Smooth muscle cell (in vitro differentiated cells): ENCODE data around the gene CDIPT. TPM values are rescaled to one million over a fixed set of nuclear protein-coding genes. Genes with fewer than 3 reads are reported as not detected.
"Not testable (repeated sequence)": the region's sequence is repeated elsewhere in the genome, so short reads cannot be mapped to it uniquely, and the experiment has no call there.

Source experiments
- DNase-seq: peaks from one replicate; lab custom pipeline; 2025; ENCODE audit not compliant: unreplicated experiment; lab: John Stamatoyannopoulos, UW
- H2AFZ ChIP-seq: fragments of 200-600 bp; sonication (generic); 2 replicates; pipeline ENCODE4 v1.6.0; 2016; ENCODE audit warnings: antibody characterized with exemption, low read depth, mild to moderate bottlenecking
- H3F3A ChIP-seq: fragments of 200-600 bp; sonication (generic); 2 replicates; pipeline ENCODE4 v1.6.0; 2017; ENCODE audit warnings: antibody characterized with exemption, low read depth
- H3K27ac ChIP-seq: fragments of 200-600 bp; sonication (generic); 2 replicates; pipeline ENCODE4 v1.5.1; 2016; ENCODE audit warnings: low read depth, mild to moderate bottlenecking
- H3K27me3 ChIP-seq: fragments of 200-600 bp; sonication (generic); 2 replicates; pipeline ENCODE4 v1.6.1; 2016; ENCODE audit warnings: low read depth, mild to moderate bottlenecking
- H3K36me3 ChIP-seq: fragments of 200-600 bp; sonication (generic); 2 replicates; pipeline ENCODE4 v1.5.1; 2016; ENCODE audit warnings: low read depth
- H3K4me1 ChIP-seq: fragments of 200-600 bp; sonication (generic); 2 replicates; pipeline ENCODE4 v1.5.1; 2016; ENCODE audit warnings: low read depth
- H3K4me2 ChIP-seq: fragments of 200-600 bp; sonication (generic); 2 replicates; pipeline ENCODE4 v1.6.0; 2016; ENCODE audit warnings: mild to moderate bottlenecking
- H3K4me3 ChIP-seq: fragments of 200-600 bp; sonication (generic); 2 replicates; pipeline ENCODE4 v1.5.1; 2016; ENCODE audit warnings: mild to moderate bottlenecking
- H3K79me2 ChIP-seq: fragments of 200-600 bp; sonication (generic); 2 replicates; pipeline ENCODE4 v1.6.0; 2016; ENCODE audit warnings: low read depth, mild to moderate bottlenecking
- H3K9ac ChIP-seq: fragments of 200-600 bp; sonication (generic); 2 replicates; pipeline ENCODE4 v1.6.0; 2016; ENCODE audit warnings: low read depth
- H3K9me3 ChIP-seq: fragments of 200-600 bp; sonication (generic); replicated peaks from 2 replicates; pipeline ENCODE4 v1.5.1; 2016; ENCODE audit warnings: low read depth
- H4K20me1 ChIP-seq: fragments of 200-600 bp; sonication (generic); 2 replicates; pipeline ENCODE4 v1.6.0; 2016; ENCODE audit warnings: low read depth
- CTCF ChIP-seq: fragments of 200-600 bp; sonication (generic); IDR thresholded peaks from 2 replicates; pipeline ENCODE4 v1.5.1; 2017; ENCODE audit warnings: borderline replicate concordance, mild to moderate bottlenecking, antibody characterized with exemption; ENCODE audit not compliant: insufficient read depth, poor library complexity, severe bottlenecking
- WGBS: methylation state at CpG from one replicate; pipeline ENCODE4 v1.1.7; 2016; ENCODE audit warnings: low lambda C conversion rate; 5-methylcytosine and 5-hydroxymethylcytosine counted together
- polyA plus RNA-seq: library from polyadenylated mRNA; unstranded; fragments of >200 nt; fragmentation: Nextera tagmentation; extraction: Ambion mirVana; gene quantifications from 2 replicates; pipeline ENCODE4 v1.2.1, GENCODE V29; 2016
- total RNA-seq: library from RNA; depleted of rRNA; stranded (reverse); fragments of >200 nt; gene quantifications from 2 replicates; pipeline ENCODE4 v1.2.3, GENCODE V29; 2014

CDIPT gene
- total and polyA plus RNA-seq, 2 experiments from 2014 or later, result 61.4 to 90.7 TPM

- Histone ChIP-seq H3F3A (no peaks in the 10 kb centered on the region), H3K79me2 (no peaks in the 10 kb centered on the region), H3K4me2 (no peak overlapping the region), H2AFZ (no peak overlapping the region), H3K27me3 (peaks cover 11% of the 10 kb centered on the region), H3K36me3 (no peaks in the 10 kb centered on the region), H3K4me3 (no peak overlapping the region), H3K27ac (no peak overlapping the region), H3K9ac (no peak overlapping the region), H3K4me1 (no peaks in the 10 kb centered on the region), H4K20me1 (no peaks in the 10 kb centered on the region), H3K9me3 (no peaks in the 10 kb centered on the region)
- no peak for DNase-seq
- WGBS, result 97% methylated on average over 16 of the region's 16 CpGs
- no peak for TF ChIP-seq CTCF
These were observed 9.0 kb upstream of the CDIPT start for GRCh38 chr16:29871822-29872546.

- not testable (repeated sequence) for H3F3A ChIP-seq, H3K27me3 ChIP-seq, H3K4me1 ChIP-seq, H4K20me1 ChIP-seq, H3K9me3 ChIP-seq, H3K36me3 ChIP-seq, H3K9ac ChIP-seq, DNase-seq, H3K4me3 ChIP-seq, H3K4me2 ChIP-seq, H3K27ac ChIP-seq, H2AFZ ChIP-seq, H3K79me2 ChIP-seq
- WGBS, result 87% methylated on average over 8 of the region's 8 CpGs
These were observed 6.0 kb upstream of the CDIPT start for GRCh38 chr16:29869067-29869466.

- no peaks in the 10 kb centered on the region for H3K9me3 ChIP-seq
- H3K36me3 ChIP-seq, result no peaks in the 10 kb centered on the region
- H3K9ac ChIP-seq, result no peak overlapping the region
- no peak for DNase-seq
- H3K4me1 ChIP-seq, result peaks cover 3% of the 10 kb centered on the region
- no peak for TF ChIP-seq CTCF
- H3K79me2 ChIP-seq, result no peaks in the 10 kb centered on the region
- no peak overlapping the region for H3K4me3 ChIP-seq
- H3K27ac ChIP-seq, result no peak overlapping the region
- H4K20me1 ChIP-seq, result no peaks in the 10 kb centered on the region
- H2AFZ ChIP-seq, result no peak overlapping the region
- WGBS, result 77% methylated on average over 8 of the region's 8 CpGs
- no peaks in the 10 kb centered on the region for H3K27me3 ChIP-seq
- no peaks in the 10 kb centered on the region for H3F3A ChIP-seq
- H3K4me2 ChIP-seq, result no peak overlapping the region
These were observed 5.5 kb upstream of the CDIPT start for GRCh38 chr16:29868396-29869009.

GRCh38 chr16:29864205-29864604, 1.2 kb upstream of the CDIPT start:
- Histone ChIP-seq H3K4me3 (no peak overlapping the region), H3K27ac (no peak overlapping the region), H3K9ac (no peak overlapping the region), H3K4me1 (peaks cover 15% of the 10 kb centered on the region), H4K20me1 (no peaks in the 10 kb centered on the region), H3F3A (no peaks in the 10 kb centered on the region), H3K4me2 (no peak overlapping the region), H3K79me2 (peaks cover 15% of the 10 kb centered on the region), H3K36me3 (no peaks in the 10 kb centered on the region), H3K9me3 (no peaks in the 10 kb centered on the region), H2AFZ (peak overlapping the region; percentile 43), H3K27me3 (no peaks in the 10 kb centered on the region)
- 97% methylated on average over 7 of the region's 9 CpGs for WGBS
- no peak for DNase-seq
- TF ChIP-seq CTCF, result no peak
